HepG2 (cell line): Measurements from ENCODE around the gene ARL5C. TPM values are rescaled to one million over a fixed set of nuclear protein-coding genes. Genes with fewer than 3 reads are reported as not detected.

Experiments used
- CENPX ChIP-seq: sonication (generic); formaldehyde crosslinking; IDR thresholded peaks from 2 replicates; pipeline ENCODE4 v1.9.0; 2021; ENCODE audit warnings: mild to moderate bottlenecking, missing genetic modification reagents, moderate library complexity
- HNRNPUL1 ChIP-seq: fragments of 200-400 bp; formaldehyde crosslinking; IDR thresholded peaks from 2 replicates; pipeline ENCODE4 v1.6.1; 2017; ENCODE audit warnings: low read depth, mild to moderate bottlenecking, low read length, moderate library complexity
- KDM3A ChIP-seq: IDR thresholded peaks from 2 replicates; pipeline ENCODE4 v1.6.1; 2018; ENCODE audit warnings: low read depth, missing compliant biosample characterization
- MEF2D ChIP-seq: sonication (generic); formaldehyde crosslinking; IDR thresholded peaks from 2 replicates; pipeline ENCODE4 v1.5.1; 2020; ENCODE audit warnings: mild to moderate bottlenecking, missing genetic modification reagents
- NCOA2 ChIP-seq: sonication (generic); formaldehyde crosslinking; IDR thresholded peaks from 2 replicates; pipeline ENCODE4 v1.8.0; 2022; ENCODE audit warnings: inconsistent platforms
- NFE2 ChIP-seq: sonication (generic); formaldehyde crosslinking; IDR thresholded peaks from 2 replicates; pipeline ENCODE4 v1.4.0; 2020; ENCODE audit warnings: missing genetic modification reagents
- PHF21A ChIP-seq: sonication (generic); formaldehyde crosslinking; IDR thresholded peaks from 2 replicates; pipeline ENCODE4 v1.5.0; 2020; ENCODE audit warnings: mild to moderate bottlenecking, missing genetic modification reagents
- RCOR2 ChIP-seq: IDR thresholded peaks from 2 replicates; pipeline ENCODE4 v1.6.1; 2016; ENCODE audit warnings: missing biosample characterization, missing genetic modification reagents
- SNRNP70 ChIP-seq: fragments of 200-400 bp; formaldehyde crosslinking; IDR thresholded peaks from 2 replicates; pipeline ENCODE4 v1.6.1; 2017; ENCODE audit warnings: mild to moderate bottlenecking, low read depth, low read length, moderate library complexity
- SP4 ChIP-seq: sonication (generic); formaldehyde crosslinking; IDR thresholded peaks from 2 replicates; pipeline ENCODE4 v1.8.1; 2023; ENCODE audit warnings: mild to moderate bottlenecking, missing genetic modification reagents
- XRCC5 ChIP-seq: fragments of 200-400 bp; formaldehyde crosslinking; optimal IDR thresholded peaks from 2 replicates; pipeline ENCODE3; 2017; ENCODE audit warnings: mild to moderate bottlenecking, low read length
- ZFYVE20 ChIP-seq: sonication (generic); formaldehyde crosslinking; IDR thresholded peaks from 2 replicates; pipeline ENCODE4 v1.8.0; 2023; ENCODE audit warnings: low read depth, mild to moderate bottlenecking, moderate library complexity, missing genetic modification reagents, borderline replicate concordance
- ZGPAT ChIP-seq: IDR thresholded peaks from 2 replicates; pipeline ENCODE4 v1.6.1; 2016; ENCODE audit warnings: mild to moderate bottlenecking
- ZNF121 ChIP-seq: sonication (generic); formaldehyde crosslinking; IDR thresholded peaks from 2 replicates; pipeline ENCODE4 v1.5.0; 2020; ENCODE audit warnings: mild to moderate bottlenecking, missing genetic modification reagents
- ZNF251 ChIP-seq: sonication (generic); formaldehyde crosslinking; IDR thresholded peaks from 2 replicates; pipeline ENCODE4 v1.9.0; 2021; ENCODE audit warnings: mild to moderate bottlenecking, missing genetic modification reagents
- ZNF446 ChIP-seq: sonication (generic); formaldehyde crosslinking; IDR thresholded peaks from 2 replicates; pipeline ENCODE4 v1.5.0; 2020; ENCODE audit warnings: mild to moderate bottlenecking, missing genetic modification reagents
- ZNF503 ChIP-seq: sonication (generic); formaldehyde crosslinking; IDR thresholded peaks from 2 replicates; pipeline ENCODE4 v1.4.0; 2020; ENCODE audit warnings: missing genetic modification reagents
- ZNF543 ChIP-seq: sonication (generic); formaldehyde crosslinking; IDR thresholded peaks from 2 replicates; pipeline ENCODE4 v1.4.0; 2020; ENCODE audit warnings: mild to moderate bottlenecking, missing genetic modification reagents
- ZNF563 ChIP-seq: sonication (generic); formaldehyde crosslinking; IDR thresholded peaks from 2 replicates; pipeline ENCODE4 v1.8.0; 2022; ENCODE audit warnings: mild to moderate bottlenecking, moderate library complexity, missing genetic modification reagents
- ZNF564 ChIP-seq: sonication (generic); formaldehyde crosslinking; IDR thresholded peaks from 2 replicates; pipeline ENCODE4 v1.8.1; 2023; ENCODE audit warnings: mild to moderate bottlenecking, missing genetic modification reagents
- ZNF574 ChIP-seq: sonication (generic); formaldehyde crosslinking; IDR thresholded peaks from 2 replicates; pipeline ENCODE4 v1.4.0; 2020; ENCODE audit warnings: missing genetic modification reagents
- ZNF672 ChIP-seq: sonication (generic); formaldehyde crosslinking; IDR thresholded peaks from 2 replicates; pipeline ENCODE4 v1.8.1; 2022; ENCODE audit warnings: missing genetic modification reagents
- ZNF740 ChIP-seq: sonication (generic); formaldehyde crosslinking; IDR thresholded peaks from 2 replicates; pipeline ENCODE4 v1.4.0; 2020; ENCODE audit warnings: missing genetic modification reagents
- ZNF766 ChIP-seq: sonication (generic); formaldehyde crosslinking; IDR thresholded peaks from 2 replicates; pipeline ENCODE4 v1.5.0; 2020; ENCODE audit warnings: missing genetic modification reagents, borderline replicate concordance
- ZSCAN25 ChIP-seq: sonication (generic); formaldehyde crosslinking; IDR thresholded peaks from 2 replicates; pipeline ENCODE4 v1.8.0; 2022; ENCODE audit warnings: mild to moderate bottlenecking, missing genetic modification reagents
- polyA plus RNA-seq, 8 experiments: library from polyadenylated mRNA; depleted of rRNA in 3 of 8; stranded (reverse) in 7 of 8; unstranded in 1 of 8; fragments of >200 nt; fragmentation: Illumina TruSeq in 4 of 8; extraction: Trizol in 4 of 8; gene quantifications; 2 replicates each; pipeline versions ENCODE4 v1.2.1 to v1.2.3, GENCODE V29; 2011 to 2016; ENCODE audit warnings: low read depth in 4 of 8, missing spikeins in 1 of 8, mixed read lengths in 1 of 8; ENCODE audit not compliant: insufficient read depth in 1 of 8
- total RNA-seq, 5 experiments: library from RNA; depleted of rRNA; stranded (reverse); fragments of >200 nt; fragmentation: Illumina TruSeq; extraction: Trizol; gene quantifications; 2 replicates each; pipeline ENCODE4 v1.2.3, GENCODE V29; 2016; ENCODE audit warnings: low read depth in 1 of 5

Gene ARL5C
- total and polyA plus RNA-seq, 2 of the 13 experiments (the other 11 are each of a cell fraction or from before 2014, with no cell fraction given): not detected

GRCh38 chr17:39200070-39200879, 34.3 kb upstream of the ARL5C start, which contains the start of gene RPL19 (continued):
- TF ChIP-seq ZNF503 (peak; percentile 4; the same call in 1 of the 2 replicates), ZNF446 (CRISPR knock-in tag) (peak; percentile 92; the same call in 1 of the 2 replicates), SNRNP70 (no peak), PHF21A (CRISPR knock-in tag) (no peak; the same call in 1 of the 2 replicates), ZNF563 (peak; percentile 72), ZNF672 (CRISPR knock-in tag) (no peak), ZNF251 (no peak), ZNF574 (CRISPR knock-in tag) (no peak; the same call in 1 of the 2 replicates), NFE2 (0 out of 2 replicates have a peak, but pooled peaks have one; percentile 13), ZGPAT (CRISPR knock-in tag) (peak; percentile 80), ZNF766 (CRISPR knock-in tag) (peak; percentile 71; the same call in 1 of the 2 replicates), ZSCAN25 (CRISPR knock-in tag) (no peak), ZNF543 (CRISPR knock-in tag) (0 out of 2 replicates have a peak, but pooled peaks have one; percentile 87), NCOA2 (no peak; the same call in 1 of the 2 replicates), RCOR2 (CRISPR knock-in tag) (no peak), MEF2D (CRISPR knock-in tag) (peak; percentile 87), XRCC5 (no peak), CENPX (CRISPR knock-in tag) (no peak), SP4 (CRISPR knock-in tag) (peak; percentile 22; the same call in 1 of the 2 replicates), ZNF121 (CRISPR knock-in tag) (no peak), HNRNPUL1 (no peak), ZNF564 (CRISPR knock-in tag) (peak; percentile 93; the same call in 1 of the 2 replicates), KDM3A (CRISPR knock-in tag) (peak; percentile 84; the same call in 1 of the 2 replicates), ZNF740 (CRISPR knock-in tag) (peak; percentile 94), ZFYVE20 (peak; percentile 75; the same call in 1 of the 2 replicates)
